Measurements from ENCODE around the gene DLEU7.

The DLEU7 gene

DNA sequence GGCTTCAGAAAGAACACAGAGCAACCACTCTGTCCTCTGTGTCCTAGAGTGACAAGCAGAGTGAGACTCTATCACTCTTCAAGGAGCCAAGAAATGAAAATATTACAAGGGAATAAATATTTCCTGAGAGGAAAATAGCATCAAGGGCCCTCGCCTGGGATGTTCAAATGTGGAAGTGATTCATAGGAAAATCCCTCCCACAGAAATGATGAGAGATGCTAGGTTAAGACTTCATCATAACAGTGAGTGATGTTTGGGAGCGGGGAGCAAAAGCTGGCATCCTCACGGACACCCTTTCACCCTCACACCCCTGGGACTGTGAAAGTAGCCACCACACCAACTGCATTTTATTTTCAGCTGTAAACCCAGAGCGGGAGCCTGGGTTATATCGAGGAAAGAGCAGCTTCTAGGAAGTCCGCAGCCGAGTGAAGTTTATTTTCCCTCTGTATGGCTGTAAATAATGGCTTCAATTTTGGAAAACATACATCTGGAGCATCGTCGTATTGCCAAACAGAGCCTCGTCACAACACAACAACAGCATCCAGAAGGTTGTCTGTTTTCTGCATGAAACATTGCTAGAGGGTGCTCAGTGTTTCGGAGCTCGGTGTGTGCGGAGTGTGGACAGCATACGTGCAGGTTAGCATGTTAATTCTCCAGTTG, 54.8 kb downstream of the DLEU7 start:
- no peak for DNase-seq

GRCh38 chr13:50787316-50788195, 55.9 kb downstream of the DLEU7 start:
- no peak for DNase-seq

DNA sequence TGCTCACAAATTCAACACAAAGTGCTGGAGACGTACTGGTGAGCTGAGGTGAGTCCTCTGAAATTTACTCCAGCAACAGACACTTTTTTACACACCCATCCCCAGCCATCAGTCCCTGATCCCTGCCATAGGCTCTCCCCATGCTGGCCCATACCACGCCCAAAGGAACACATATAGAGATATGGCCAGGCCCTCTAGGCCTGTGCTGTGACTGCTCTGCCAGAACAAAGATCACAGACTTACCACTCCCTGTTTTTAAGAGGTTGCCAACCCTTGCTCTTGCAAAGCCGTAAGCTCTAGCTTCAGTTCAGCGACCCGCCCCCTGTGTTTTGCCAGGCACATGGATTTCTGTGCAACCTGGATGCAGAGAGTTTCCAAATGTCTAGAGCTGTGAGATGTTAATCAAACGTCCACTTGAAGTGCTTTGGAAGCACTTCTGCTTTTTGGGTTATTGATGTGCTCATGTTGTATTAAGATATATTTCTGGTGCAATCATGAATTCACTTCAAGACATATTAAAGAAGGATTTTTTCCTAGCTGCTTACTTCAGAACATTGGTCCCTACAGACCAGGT, 59.7 kb downstream of the DLEU7 start:
- DNase-seq: no peak

DNA sequence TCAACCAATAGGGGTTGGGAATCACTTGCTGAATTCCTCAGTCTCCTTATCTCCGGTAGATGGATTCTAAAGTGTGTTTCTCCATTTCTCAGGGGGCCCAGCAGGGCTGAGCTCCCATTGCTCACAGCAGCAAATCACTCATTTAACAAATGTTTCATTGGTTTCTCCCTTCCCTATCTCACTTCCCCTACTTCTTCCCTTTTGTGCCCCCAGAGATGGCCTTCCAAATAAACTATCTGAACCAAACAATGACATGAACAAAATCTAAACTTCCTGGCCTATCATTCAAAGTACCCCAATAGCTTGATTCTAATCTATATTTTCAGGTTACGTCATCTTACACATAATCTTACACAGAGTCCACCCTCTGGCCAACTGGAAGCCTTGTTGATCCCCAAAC, 60.4 kb downstream of the DLEU7 start:
- DNase-seq: no peak

DNA sequence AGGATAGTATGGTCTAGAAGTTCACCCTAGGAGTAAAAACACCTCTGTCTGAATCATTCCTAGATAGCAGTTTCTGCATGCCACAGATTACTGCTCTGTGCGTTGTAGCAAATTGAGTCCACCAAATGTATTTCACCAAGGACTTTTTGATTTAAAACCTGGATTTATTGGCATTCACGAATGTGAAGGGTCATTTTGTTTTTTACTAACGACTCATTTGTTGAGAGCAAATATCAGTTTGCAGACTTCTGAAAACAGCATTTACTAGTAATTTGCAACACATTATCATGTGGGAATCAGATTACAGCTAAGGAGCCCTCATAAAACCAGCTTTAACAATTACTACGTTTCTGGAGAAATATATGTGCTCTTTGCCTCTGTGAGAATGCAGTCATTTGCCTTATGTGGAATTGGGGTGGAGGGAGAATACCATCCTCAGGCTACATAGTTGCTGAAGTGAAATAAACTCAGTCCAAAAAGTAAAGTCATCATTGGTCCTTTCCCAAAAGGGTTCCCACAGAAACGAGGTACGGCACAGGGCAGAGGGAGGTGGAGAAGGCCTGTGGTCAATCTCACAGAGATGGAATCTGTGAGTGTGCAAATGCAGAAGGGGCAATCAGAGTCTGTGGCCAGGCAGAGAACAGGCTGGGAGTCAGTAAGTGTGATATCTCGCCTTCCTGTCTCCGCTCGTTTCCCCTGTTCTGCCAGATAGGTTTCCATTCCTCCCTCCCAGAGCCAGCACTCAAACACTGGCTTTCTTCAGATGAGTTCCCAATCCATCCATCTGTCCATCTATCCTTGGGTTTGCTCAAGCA, 63.1 kb downstream of the DLEU7 start:
- no peak for DNase-seq

- DNase-seq: no peak
Measured at GRCh38 chr13:50779443-50780200, 63.9 kb downstream of the DLEU7 start.

Measured in CD4-positive, alpha-beta T cell treated with Interleukin-17A for 4 hours (primary cell).